NCI-H69 (cell line): Measurements from ENCODE around the gene TACR2.

Source experiments
- DNase-seq: peaks from one replicate; lab custom pipeline; 2025; lab: John Stamatoyannopoulos, UW

TACR2 gene

DNA sequence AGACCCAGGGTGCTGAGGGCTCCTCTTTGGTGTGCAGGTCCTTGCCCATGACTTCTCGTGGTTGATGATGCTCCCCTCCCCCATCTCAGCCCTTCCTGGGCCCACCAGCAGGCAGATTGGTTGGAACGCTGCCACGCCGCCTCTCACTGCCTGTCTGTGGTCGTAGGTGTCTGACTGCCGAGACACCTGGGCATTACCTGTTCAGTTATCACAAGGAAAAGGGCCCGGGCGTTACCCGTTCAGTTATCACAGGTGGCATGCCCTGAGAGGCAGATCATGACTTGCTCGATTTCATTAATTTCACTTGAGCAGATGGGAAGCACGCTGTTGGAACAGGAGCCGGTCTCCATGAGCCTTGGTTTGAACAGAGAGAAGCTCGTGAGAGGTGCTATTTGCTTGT is 42.5 kb downstream of the TACR2 start:
- no peak for DNase-seq

DNA sequence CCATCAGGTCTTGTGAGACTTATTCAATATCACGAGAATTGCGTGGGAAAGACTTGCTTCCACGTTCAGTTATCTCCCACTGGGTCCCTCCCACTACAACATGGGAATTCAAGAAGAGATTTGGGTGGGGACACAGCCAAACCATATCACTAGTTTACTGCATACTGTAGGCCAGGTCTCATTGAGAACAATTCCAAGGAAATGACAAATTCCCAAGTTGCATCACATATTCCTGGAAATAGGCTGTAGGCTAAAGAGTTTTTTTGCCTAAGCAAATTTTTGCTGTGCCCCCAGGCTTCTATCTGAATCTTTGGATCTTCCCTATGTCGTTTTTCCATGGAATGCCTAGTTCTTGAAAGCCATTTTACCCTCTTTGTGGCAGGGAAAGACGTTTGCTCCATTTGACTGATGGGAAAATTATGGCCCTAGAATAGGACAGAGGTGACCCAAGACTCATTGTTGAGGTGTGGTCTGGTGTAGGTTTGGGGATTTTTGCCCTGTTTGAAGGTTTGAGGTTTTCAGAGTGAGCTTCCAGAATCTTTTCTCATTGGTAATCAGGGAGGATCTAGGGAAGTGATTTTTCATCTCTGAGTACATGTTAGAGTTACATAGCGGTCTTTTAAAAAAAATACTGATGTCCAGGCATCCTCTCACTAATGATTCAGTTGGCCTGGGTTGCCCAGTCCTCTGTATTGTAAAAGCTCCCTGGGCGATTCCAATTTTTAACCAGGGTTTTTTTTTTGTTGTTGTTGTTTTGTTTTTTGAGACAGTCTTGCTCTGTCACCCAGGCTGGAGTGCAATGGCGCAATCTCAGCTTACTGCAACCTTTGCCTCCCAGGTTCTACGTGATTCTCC is 44.4 kb downstream of the TACR2 start:
- DNase-seq = no peak

DNA sequence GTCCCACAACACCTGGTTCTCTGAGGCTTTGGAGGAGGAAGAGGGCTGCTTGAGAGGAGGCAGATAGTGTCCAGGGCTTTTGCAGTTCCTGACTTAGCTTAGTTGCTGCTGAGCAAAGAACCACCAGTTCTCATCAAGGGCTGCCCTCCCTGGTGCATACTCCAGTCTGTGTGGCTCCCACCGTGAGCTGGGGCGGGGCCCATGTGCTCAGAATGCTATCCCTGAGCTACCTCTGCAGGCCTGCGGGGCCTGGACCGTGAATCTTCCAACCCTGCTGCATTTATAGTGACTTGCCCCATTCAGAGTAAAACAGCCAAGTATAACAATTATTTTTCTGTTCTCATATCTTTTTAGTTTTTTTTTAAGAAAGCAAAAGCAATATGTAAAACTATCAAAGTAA is 49.2 kb downstream of the TACR2 start:
- DNase-seq = peak; percentile 5

DNA sequence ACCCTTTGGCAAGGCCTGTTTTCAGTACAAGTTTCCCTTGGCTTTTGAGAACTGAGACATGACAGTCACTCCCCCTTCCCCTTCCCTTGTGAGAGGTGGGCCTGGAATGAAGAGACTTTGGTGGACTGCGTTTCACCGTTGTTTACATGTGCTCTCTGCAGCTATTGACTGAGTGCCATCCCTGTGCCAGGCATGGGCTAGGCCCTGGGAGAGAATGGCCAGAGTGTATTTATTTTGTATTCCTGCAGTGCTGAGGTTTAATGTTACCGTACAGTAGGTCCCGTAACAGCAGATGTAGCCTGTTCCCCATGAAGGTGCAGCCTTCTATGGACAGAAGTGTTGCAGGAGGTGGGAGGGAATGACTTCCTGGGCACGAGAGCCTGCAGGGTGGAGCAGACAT is 50.0 kb downstream of the TACR2 start:
- no peak for DNase-seq

DNA sequence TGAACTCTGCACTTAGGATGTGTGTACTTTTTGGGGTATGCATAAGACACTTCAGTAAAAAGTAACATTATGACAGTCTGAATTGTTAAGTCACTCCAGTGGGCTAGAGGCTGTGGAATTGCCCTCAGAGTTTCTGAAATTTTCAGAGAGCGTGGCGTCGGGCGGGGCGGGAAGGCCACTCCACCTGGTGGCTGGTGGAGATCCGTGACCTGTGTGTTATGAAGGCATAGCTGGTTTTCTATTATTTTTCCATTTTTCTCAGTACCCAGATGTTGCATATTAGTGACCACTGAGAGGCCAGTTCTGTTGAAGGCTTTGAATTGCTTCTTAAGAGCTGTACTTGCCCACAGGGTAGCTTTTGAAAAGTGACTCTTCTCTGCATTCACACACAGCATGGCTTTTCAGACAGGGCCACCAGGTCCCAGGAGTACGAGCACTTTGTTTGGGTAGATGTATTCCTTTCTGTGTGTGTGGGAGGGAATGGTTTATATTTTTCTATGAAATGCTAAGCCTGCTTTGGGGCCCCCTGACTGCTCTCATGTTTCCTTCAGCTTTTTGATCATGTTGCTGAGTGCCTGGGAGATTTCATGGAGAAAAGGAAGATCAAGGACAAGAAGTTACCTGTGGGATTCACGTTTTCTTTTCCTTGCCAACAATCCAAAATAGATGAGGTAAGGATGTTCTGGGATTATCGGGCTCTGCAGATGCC is 52.3 kb downstream of the TACR2 start:
- no peak for DNase-seq

DNA sequence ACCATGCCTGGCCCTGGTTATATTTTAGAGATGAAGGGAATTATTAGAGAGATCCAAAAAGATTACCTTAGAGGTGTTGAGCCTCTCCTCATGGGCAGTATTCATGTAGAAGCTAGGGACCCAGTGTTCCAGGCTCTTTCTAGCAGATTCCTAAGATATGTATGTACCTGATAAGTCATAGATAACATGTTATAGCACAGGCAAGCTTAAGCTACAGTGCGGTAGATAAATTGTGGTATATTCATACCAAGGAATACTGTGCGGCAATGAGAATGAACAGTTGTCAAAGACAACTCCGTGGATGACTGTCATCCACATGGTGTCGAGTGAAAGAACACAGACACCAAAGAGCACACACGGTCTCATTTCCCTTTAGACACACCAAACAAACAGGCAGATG is 53.1 kb downstream of the TACR2 start:
- no peak for DNase-seq

DNA sequence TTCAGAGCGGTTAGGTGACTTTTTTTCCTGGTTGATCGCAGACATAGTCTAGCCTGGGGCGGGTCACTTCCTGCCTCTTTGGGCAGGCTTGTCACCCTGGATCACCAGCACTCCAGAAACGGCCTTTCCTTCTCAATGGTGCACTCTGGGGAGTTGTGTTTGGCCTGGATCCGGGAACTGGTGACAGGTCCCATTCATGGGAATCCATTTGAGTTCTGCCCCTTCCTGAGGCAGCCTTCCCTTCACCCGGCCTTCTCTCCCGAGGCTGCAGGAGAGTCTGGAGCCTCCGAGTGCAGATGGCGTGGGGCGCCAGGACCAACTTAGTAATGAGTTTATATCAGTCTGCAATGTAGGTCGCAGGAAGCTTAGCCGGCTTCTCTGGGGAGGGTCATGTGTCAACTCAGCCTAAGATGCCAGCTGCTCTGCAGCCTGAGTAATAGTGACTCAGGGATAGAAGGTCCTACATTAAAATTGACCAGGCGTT is 54.2 kb downstream of the TACR2 start:
- DNase-seq = no peak

DNA sequence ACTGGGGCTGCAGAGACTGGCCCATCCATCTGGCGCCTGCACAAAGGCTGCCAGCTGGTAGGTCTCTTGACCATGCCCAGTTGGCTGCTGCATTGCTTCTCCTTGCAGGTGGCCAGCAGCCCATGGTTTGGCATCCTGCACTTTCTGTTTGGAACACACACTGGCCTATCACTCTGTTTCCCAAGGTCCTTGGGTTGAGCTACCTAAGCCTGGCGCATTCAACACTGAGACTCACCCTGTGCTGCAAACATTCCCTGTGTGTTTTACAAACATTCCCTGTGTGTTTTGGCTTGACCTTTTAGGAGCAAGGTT is 55.5 kb downstream of the TACR2 start:
- peak; percentile 66 for DNase-seq

DNA sequence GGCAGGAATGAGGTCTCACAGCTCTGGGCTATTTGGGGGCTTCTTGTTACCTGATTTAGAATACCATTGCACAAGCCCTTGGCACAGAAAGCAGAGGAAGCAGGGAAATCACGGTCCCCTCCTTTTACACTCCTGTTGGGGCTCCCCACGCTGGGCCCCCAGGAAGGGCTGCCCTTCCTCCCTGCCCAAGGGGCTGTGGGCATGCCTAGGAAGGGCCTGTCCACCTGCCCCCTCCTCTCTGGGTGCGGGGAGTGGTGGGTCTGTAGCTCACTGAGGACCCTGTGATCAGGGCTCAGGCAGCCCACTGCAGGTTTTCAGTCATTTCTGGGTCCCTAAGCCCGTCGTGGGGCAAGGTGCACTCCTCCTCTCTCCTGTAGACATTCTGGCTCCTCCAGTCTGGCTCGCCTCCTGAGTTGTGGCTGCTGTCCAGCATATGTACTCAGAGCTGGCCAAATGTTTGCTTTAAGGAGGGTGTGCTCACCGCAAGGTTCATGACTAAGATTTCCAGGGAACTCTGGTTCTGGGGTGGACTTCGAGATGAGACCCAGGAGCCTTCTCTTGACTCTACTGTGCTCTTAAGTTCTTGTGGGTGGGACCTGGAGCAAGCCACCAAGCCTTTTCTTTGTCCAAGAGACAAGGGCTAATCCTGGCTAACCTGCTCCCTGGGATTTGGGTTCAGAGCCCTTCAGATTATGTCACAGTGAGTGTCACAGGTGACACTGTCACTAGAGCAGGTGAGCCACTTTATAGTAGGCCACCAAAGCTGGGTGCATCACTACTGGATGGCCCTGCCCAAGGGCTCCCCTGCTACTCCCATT is 56.0 kb downstream of the TACR2 start:
- DNase-seq = peak; percentile 68

DNA sequence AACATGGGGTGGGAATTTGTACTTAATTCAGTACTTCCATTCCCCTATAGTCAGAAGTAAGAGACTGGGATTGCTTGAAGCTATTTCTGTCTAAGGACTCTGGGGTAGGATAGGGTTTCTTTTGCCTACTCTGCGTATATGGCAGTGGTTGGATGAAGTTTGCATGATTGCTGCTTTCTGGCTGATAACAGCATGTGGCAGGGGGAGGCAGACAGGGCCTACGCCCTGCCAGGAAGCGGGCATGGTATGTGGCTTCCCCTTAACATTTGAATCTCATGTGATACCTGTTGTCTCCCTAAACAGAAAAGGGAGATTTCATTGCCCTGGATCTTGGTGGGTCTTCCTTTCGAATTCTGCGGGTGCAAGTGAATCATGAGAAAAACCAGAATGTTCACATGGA is 57.1 kb downstream of the TACR2 start:
- DNase-seq = no peak

DNA sequence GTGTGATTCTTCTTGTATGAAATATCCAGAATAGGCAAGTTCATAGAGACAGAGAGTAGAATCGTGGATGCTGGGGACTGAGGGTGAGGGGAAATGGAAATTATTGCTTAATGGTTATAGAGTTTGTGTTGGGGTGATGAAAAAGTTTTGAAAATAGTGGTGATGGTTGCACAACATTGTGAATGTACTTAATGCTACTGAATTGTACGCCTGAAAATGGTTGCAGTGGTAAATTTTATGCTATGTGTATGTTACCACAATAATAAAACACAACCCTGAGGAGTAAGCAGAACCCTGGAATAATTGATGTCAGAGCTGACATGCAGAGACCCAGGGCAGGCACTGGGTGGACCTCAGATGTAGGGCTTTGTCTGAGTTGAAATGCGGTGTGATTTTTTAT is 57.6 kb downstream of the TACR2 start:
- no peak for DNase-seq

DNA sequence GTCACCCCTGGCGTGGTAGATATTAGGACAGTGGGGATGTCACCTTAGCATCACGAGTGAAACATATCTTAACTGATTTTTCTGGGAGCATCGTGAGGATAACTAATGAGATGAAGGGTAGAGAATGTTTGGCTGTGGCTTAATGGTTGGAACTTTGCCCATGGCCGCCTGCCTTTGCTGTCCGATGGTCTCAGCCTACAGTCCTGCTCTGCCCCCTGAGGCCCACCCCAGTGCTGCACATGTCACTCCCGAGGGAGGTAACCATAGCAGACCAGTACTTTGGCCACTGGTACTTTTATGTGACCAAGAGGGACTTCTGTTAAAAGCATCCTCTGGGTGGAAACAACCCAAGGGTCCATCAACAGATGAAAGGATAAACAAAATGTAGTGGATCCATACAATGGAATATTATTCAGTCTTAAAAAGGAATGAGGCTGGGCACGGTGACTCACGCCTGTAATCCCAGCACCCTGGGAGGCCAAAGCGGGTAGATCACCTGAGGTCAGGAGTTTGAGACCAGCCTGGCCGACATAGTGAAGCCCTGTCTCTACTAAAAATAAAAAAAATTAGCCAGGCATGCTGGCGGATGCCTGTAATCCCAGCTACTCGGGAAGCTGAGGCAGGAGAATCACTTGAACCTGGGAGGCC is 58.4 kb downstream of the TACR2 start:
- DNase-seq = no peak

DNA sequence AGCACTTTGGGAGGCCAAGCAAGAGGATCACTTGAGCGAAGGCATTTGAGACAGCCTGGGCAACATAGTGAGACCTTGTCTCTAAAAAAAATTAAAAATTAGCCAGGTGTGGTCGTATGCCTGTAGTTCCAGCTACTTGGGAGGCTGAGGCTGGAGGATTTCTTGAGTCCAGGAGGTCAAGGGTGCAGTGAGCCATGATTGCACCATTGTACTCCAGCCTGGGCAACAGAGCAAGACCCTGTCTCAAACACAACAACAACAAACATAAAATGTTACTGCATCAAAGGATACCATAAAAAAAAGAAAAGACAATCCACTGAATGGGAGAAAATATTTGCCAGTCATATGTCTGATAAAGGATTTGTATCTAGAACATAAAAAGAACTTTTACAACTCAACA is 60.5 kb downstream of the TACR2 start:
- no peak for DNase-seq

DNA sequence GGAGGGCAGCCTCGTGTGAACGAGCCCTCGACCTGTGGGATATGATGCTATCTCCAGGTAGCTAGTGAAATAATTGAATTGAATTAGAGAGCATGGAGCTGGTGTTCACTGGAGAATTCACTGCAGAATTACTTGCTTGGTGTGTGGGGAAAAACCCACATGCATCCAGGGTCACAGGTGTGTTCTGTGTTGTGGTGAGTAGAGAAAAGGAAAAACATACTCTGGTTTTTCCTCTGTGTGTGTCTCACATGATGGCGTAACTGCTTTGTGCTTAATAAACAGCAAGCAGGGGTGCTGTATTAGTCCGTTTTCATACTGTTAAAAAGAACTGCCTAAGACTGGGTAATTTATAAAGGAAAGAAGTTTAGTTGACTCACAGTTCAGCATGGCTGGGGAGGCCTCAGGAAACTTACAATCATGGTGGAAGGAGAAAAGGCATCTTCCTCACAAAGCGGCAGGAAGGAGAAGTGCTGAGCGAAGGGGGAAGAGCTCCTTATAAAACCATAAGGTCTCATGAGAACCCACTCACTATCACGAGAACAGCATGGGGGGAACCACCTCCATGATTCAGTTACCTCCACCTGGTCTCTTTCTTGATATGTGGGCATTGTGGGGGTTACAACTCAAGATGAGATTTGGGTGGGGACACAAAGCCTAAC is 62.6 kb downstream of the TACR2 start:
- DNase-seq = no peak
